OCI-LY7 (cell line): ENCODE data around the gene PEX11A. TPM values are rescaled to one million over a fixed set of nuclear protein-coding genes. Genes with fewer than 3 reads are reported as not detected.

Experiments
- BruUV-seq: library from RNA; stranded (reverse); fragments of 400-500 nt; replicated peaks from 2 replicates; lab custom pipeline; 2021; lab: Mats Ljungman, UMichigan
- CTCF ChIA-PET: fragments of 300-600 bp; sonication (Branson Sonifier 250); formaldehyde crosslinking; loops from one replicate; lab custom pipeline; 2022; ENCODE audit warnings: antibody characterized with exemption; ENCODE audit not compliant: unreplicated experiment; lab: Charles Lee
- POLR2A ChIA-PET: fragments of 300-600 bp; sonication (Branson Sonifier 250); formaldehyde crosslinking; loops from one replicate; lab custom pipeline; 2022; ENCODE audit warnings: antibody characterized with exemption; lab: Charles Lee
- DNase-seq: peaks from one replicate; pipeline ENCODE4 v3.0.0-alpha.2; 2015; ENCODE audit warnings: low spot score
- H2AFZ ChIP-seq: fragments of 200-600 bp; sonication (generic), shearing (Covaris generic); 2 replicates; pipeline ENCODE4 v1.6.1; 2014; ENCODE audit warnings: mild to moderate bottlenecking, antibody characterized with exemption, low read length, moderate library complexity
- H3K27ac ChIP-seq: fragments of 200-600 bp; sonication (generic); 2 replicates; pipeline ENCODE4 v1.5.1; 2014; ENCODE audit warnings: mixed run types, low read depth, mild to moderate bottlenecking, moderate library complexity, low read length, inconsistent platforms; ENCODE audit not compliant: poor library complexity, severe bottlenecking
- H3K36me3 ChIP-seq: fragments of 200-600 bp; sonication (generic); 2 replicates; pipeline ENCODE4 v1.6.1; 2014; ENCODE audit warnings: mild to moderate bottlenecking, antibody characterized with exemption, low read length, moderate library complexity, mixed read lengths; ENCODE audit not compliant: insufficient read depth
- H3K4me1 ChIP-seq: fragments of 200-600 bp; sonication (generic); 2 replicates; pipeline ENCODE4 v1.5.1; 2014; ENCODE audit warnings: mild to moderate bottlenecking, low read length; ENCODE audit not compliant: insufficient read depth, poor library complexity, severe bottlenecking
- H3K4me2 ChIP-seq: fragments of 200-600 bp; sonication (generic); 2 replicates; pipeline ENCODE4 v1.6.1; 2014; ENCODE audit warnings: mild to moderate bottlenecking, low read length
- H3K4me3 ChIP-seq: fragments of 200-600 bp; sonication (generic); 2 replicates; pipeline ENCODE4 v1.5.1; 2014; ENCODE audit warnings: mild to moderate bottlenecking, low read depth, low read length; ENCODE audit not compliant: poor library complexity, severe bottlenecking
- H3K79me2 ChIP-seq: fragments of 200-600 bp; sonication (generic); 2 replicates; pipeline ENCODE4 v1.6.1; 2016; ENCODE audit warnings: low read depth, mild to moderate bottlenecking, low read length, moderate library complexity, mixed read lengths; ENCODE audit not compliant: insufficient read depth
- H3K9me2 ChIP-seq: fragments of 200-600 bp; sonication (generic); 2 replicates; pipeline ENCODE4 v1.6.1; 2016; ENCODE audit warnings: mild to moderate bottlenecking, low read length, mixed read lengths; ENCODE audit not compliant: insufficient read depth
- H3K9me3 ChIP-seq: fragments of 200-600 bp; sonication (generic); 2 replicates; pipeline ENCODE4 v1.6.1; 2014; ENCODE audit warnings: mild to moderate bottlenecking, mixed run types, low read length, mixed read lengths
- H4K20me1 ChIP-seq: fragments of 200-600 bp; sonication (generic); 2 replicates; pipeline ENCODE4 v1.6.1; 2014; ENCODE audit warnings: mild to moderate bottlenecking, antibody characterized with exemption, low read length, moderate library complexity, mixed read lengths; ENCODE audit not compliant: insufficient read depth
- EZH2phosphoT487 ChIP-seq: fragments of 200-600 bp; sonication (generic); IDR thresholded peaks from 2 replicates; pipeline ENCODE4 v1.6.1; 2018; ENCODE audit warnings: low read depth, borderline replicate concordance, mild to moderate bottlenecking, mixed run types, antibody characterized with exemption, low read length, moderate library complexity, mixed read lengths
- intact Hi-C: fragments of 100-400 bp; cut with micrococcal nuclease; formaldehyde crosslinking; loops from one replicate; pipeline ENCODE4 v1.10.0; 2022; ENCODE audit not compliant: unreplicated experiment
- total RNA-seq, 2 experiments: library from RNA; depleted of rRNA in 1 of 2; stranded (reverse); fragments of >200 nt in 1 of 2; shearing (Covaris generic) in 1 of 2; gene quantifications; 2 replicates each; pipeline ENCODE4 v1.2.3, GENCODE V29; 2014 to 2022
- TF ChIP-seq, protein P1 (sequence below): fragments of 200-600 bp; sonication (generic); conservative IDR thresholded peaks from 2 replicates; pipeline ENCODE4 v1.5.1; 2014; ENCODE audit warnings: mild to moderate bottlenecking, antibody characterized with exemption, low read length, moderate library complexity, mixed read lengths

PEX11A gene
- total RNA-seq, 2 experiments from 2014 or later, result 2.0 to 2.8 TPM

DNA sequence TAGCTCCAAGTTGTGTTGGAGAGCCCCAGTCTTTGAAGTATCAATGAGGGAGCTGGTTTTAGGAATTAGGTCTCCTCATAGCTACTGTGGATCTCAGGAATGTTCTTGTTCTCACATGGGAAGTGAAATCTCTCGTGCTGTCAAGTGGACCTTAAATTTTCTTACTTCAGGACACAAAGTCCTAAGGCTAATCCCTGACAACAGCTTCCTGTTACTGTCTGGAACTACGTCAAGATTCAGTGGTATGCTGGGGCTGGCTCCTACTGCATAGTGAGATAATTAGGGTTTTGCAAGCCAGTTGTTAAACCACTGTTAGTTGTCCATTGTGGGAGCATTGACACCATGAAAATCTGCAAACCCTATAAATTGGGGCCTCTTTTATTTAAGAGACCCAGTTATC lies 37.7 kb upstream of the PEX11A start:
- H2AFZ ChIP-seq, result no peak overlapping the region
- H3K79me2 ChIP-seq, result no peaks in the 10 kb centered on the region
- H3K27ac ChIP-seq, result no peak overlapping the region
- H3K4me1 ChIP-seq, result no peaks in the 10 kb centered on the region
- no peaks in the 10 kb centered on the region for H4K20me1 ChIP-seq
- H3K36me3 ChIP-seq, result no peaks in the 10 kb centered on the region
- no TSS peak for BruUV-seq
- H3K9me2 ChIP-seq, result no peaks in the 10 kb centered on the region
- no peak overlapping the region for H3K4me2 ChIP-seq
- intact Hi-C loops, result no loop called here
- H3K9me3 ChIP-seq, result peaks cover 11% of the 10 kb centered on the region
- CTCF ChIA-PET, result no interaction called here
- POLR2A ChIA-PET, result interaction anchor here (0.6 to 1.3 kb wide), 3 partner anchors 10 to 121 kb away, joined by 3 read pairs; no protein-coding TSS in a partner anchor
- no peak for TF ChIP-seq EZH2phosphoT487
- TF ChIP-seq, protein P1, sequence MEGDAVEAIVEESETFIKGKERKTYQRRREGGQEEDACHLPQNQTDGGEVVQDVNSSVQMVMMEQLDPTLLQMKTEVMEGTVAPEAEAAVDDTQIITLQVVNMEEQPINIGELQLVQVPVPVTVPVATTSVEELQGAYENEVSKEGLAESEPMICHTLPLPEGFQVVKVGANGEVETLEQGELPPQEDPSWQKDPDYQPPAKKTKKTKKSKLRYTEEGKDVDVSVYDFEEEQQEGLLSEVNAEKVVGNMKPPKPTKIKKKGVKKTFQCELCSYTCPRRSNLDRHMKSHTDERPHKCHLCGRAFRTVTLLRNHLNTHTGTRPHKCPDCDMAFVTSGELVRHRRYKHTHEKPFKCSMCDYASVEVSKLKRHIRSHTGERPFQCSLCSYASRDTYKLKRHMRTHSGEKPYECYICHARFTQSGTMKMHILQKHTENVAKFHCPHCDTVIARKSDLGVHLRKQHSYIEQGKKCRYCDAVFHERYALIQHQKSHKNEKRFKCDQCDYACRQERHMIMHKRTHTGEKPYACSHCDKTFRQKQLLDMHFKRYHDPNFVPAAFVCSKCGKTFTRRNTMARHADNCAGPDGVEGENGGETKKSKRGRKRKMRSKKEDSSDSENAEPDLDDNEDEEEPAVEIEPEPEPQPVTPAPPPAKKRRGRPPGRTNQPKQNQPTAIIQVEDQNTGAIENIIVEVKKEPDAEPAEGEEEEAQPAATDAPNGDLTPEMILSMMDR, result no peak
- no peak overlapping the region for H3K4me3 ChIP-seq
- no peak for DNase-seq

DNA sequence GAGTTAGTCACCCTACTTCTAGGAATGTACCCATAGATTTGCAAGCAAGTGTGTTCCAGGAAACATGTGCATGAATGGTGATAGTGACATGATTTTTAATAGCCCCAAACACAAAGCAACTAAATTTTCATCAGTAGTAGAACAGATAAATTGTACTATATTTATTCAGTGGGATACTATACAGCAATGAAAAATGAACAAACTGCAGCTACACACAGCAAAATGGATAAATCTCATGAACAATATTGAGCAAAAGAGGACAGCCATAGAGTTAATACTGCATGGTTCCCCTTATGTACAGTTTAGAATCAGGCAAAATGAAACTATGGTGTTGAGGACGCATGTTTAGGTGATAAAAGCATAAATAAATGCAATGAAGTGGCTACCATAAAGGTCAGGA lies 34.5 kb upstream of the PEX11A start:
- no TSS peak for BruUV-seq
- Histone ChIP-seq H3K27ac (no peak overlapping the region), H4K20me1 (no peaks in the 10 kb centered on the region), H3K4me1 (no peaks in the 10 kb centered on the region), H3K4me3 (no peak overlapping the region), H3K36me3 (no peaks in the 10 kb centered on the region), H3K9me2 (no peaks in the 10 kb centered on the region), H3K9me3 (peaks cover 11% of the 10 kb centered on the region), H2AFZ (no peak overlapping the region), H3K4me2 (no peak overlapping the region), H3K79me2 (no peaks in the 10 kb centered on the region)
- CTCF ChIA-PET, result no interaction called here
- DNase-seq, result no peak
- POLR2A ChIA-PET, result no interaction called here
- TF ChIP-seq, protein P1, result no peak
- no peak for TF ChIP-seq EZH2phosphoT487
- intact Hi-C loops, result no loop called here

DNA sequence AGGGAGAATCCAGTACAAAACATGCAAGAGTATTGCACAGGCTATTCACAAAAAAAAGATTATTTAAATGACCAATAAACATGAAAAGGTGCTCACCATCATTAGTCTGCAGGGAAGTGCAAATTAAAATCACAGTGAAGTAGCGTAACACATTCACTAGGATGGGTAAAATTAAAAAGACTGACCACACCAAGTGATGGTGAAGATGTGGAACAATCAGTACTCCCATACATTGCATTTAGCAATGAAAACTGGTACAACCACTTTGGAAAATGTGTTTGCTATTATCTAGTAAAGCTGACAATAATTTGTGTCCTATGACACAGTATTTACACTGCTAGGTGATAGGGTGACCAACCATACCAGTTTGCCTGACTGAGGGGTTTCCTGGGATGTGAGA lies 34.1 kb upstream of the PEX11A start:
- Histone ChIP-seq H3K9me2 (no peaks in the 10 kb centered on the region), H3K4me2 (no peak overlapping the region), H3K4me1 (no peaks in the 10 kb centered on the region), H2AFZ (no peak overlapping the region), H3K36me3 (no peaks in the 10 kb centered on the region), H3K4me3 (no peak overlapping the region), H3K9me3 (peaks cover 11% of the 10 kb centered on the region), H3K27ac (no peak overlapping the region), H3K79me2 (no peaks in the 10 kb centered on the region), H4K20me1 (no peaks in the 10 kb centered on the region)
- CTCF ChIA-PET, result no interaction called here
- POLR2A ChIA-PET, result no interaction called here
- no peak for DNase-seq
- intact Hi-C loops, result no loop called here
- TF ChIP-seq, protein P1, result no peak
- no peak for TF ChIP-seq EZH2phosphoT487
- no TSS peak for BruUV-seq
